ENCODE results near the gene PPP1R9B.

DNA sequence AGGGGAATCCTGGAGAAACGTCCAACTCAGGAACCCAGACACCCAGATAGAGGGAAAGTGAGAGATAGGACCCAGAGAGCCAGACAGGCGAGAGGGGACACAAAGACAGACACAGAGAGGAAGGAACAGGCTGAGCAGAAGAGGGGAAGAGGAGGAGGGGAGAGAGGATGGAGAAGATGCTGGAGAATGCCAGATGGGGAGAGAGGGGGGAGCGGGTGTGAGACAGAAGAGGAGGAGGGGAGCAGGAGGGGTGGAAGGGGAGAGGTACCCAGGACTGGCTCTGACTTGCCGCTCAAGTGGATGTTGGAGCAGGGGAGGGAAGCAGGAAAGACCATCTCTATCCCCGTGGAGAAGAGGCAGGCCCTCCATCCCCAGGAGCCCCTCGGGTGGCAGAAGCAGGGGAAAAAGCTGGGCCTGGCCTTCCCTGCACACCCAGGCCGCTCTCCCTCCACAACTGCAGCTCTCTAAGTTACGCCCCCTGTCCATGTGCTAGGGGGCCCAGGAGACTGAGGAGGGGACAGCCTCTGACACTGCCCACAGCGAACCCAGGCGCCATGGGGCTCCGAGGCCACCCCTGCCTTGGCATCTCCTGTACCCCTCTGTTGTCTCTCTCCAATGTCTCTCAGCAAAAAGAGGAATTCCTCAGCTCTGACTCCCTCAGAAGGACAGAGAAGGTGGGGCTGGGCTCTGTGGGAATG lies 4.8 kb downstream of the PPP1R9B start:
- TF ChIP-seq, protein P1, sequence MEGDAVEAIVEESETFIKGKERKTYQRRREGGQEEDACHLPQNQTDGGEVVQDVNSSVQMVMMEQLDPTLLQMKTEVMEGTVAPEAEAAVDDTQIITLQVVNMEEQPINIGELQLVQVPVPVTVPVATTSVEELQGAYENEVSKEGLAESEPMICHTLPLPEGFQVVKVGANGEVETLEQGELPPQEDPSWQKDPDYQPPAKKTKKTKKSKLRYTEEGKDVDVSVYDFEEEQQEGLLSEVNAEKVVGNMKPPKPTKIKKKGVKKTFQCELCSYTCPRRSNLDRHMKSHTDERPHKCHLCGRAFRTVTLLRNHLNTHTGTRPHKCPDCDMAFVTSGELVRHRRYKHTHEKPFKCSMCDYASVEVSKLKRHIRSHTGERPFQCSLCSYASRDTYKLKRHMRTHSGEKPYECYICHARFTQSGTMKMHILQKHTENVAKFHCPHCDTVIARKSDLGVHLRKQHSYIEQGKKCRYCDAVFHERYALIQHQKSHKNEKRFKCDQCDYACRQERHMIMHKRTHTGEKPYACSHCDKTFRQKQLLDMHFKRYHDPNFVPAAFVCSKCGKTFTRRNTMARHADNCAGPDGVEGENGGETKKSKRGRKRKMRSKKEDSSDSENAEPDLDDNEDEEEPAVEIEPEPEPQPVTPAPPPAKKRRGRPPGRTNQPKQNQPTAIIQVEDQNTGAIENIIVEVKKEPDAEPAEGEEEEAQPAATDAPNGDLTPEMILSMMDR (conservative IDR thresholded peaks at IDR 0.05): no peak
- TF ChIP-seq ZFX (IDR thresholded peaks at IDR 0.05): no peak

Measured in C4-2B (cell line).